Activated T-cell treated with anti-CD3 and anti-CD28 coated beads, Interleukin-2, amount 50 U/mL, for 72 hours (primary cell): ENCODE results near the gene KCNA10. TPM values are rescaled to one million over a fixed set of nuclear protein-coding genes. Genes with fewer than 3 reads are reported as not detected.

Experiments
- ATAC-seq, 2 donors: fragments of 150-1000 bp; cut with Tn5 transposase; replicated peaks in 1 of 2; 2 replicates each; pipeline ENCODE4 v1.10.0; 2021; ENCODE audit warnings: moderate library complexity in 2 of 2, mild to moderate bottlenecking in 1 of 2
- DNase-seq, 2 donors: peaks; one replicate each; pipeline ENCODE4 v3.0.0; 2021 to 2022; ENCODE audit warnings: mixed read lengths in 1 of 2
- H3K27ac Mint-ChIP-seq: one replicate; pipeline ENCODE4 v1.8.0; 2022; ENCODE audit warnings: mild to moderate bottlenecking, moderate library complexity, mixed read lengths
- H3K27me3 Mint-ChIP-seq: one replicate; pipeline ENCODE4 v1.8.0; 2022; ENCODE audit warnings: low read depth, mixed read lengths
- H3K36me3 Mint-ChIP-seq, 2 donors: one replicate each; pipeline ENCODE4 v1.8.0; 2022; ENCODE audit warnings: mixed read lengths in 2 of 2, mild to moderate bottlenecking in 1 of 2; ENCODE audit not compliant: insufficient read depth in 2 of 2
- H3K4me1 Mint-ChIP-seq: one replicate; pipeline ENCODE4 v1.8.0; 2022; ENCODE audit warnings: low read depth, mixed read lengths
- H3K4me3 Mint-ChIP-seq, 2 donors: one replicate each; pipeline ENCODE4 v1.8.0; 2022; ENCODE audit warnings: mild to moderate bottlenecking in 2 of 2, mixed read lengths in 2 of 2, moderate library complexity in 2 of 2
- H3K9me3 Mint-ChIP-seq, 2 donors: one replicate each; pipeline ENCODE4 v1.8.0; 2022; ENCODE audit warnings: mixed read lengths in 2 of 2
- total RNA-seq, 2 donors: library from RNA; stranded (reverse); gene quantifications; one replicate each; pipeline ENCODE4 v1.2.3, GENCODE V29; 2022

KCNA10 gene
- total RNA-seq, 2 donors from 2014 or later = not detected

DNA sequence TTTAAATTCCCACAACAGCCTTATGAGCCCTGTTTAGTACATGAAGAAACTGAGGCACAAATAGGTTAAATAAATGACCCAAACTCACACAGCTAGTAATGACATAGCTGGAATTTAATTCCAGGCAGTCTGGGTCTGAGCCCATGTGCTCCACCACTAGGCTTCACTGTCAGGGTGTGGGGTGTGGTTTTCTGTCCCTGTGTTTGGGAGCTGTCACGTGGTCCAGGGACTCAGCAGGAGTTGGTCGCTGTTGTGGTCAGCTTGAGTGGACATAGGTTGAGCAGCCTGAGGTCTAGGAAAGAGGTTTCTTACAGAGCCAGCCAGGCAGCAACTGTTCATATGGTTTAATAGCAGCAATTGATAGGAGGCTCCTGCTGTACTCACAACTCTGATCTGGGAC is 28.0 kb upstream of the KCNA10 start:
- no peaks in the 10 kb centered on the region for H3K36me3 Mint-ChIP-seq
- no peak overlapping the region for H3K27ac Mint-ChIP-seq
- no peaks in the 10 kb centered on the region for H3K4me1 Mint-ChIP-seq
- DNase-seq (no peak), ATAC-seq (no peak)
- no peaks in the 10 kb centered on the region for H3K9me3 Mint-ChIP-seq
- peaks cover 17% of the 10 kb centered on the region for H3K27me3 Mint-ChIP-seq
- no peak overlapping the region for H3K4me3 Mint-ChIP-seq

DNA sequence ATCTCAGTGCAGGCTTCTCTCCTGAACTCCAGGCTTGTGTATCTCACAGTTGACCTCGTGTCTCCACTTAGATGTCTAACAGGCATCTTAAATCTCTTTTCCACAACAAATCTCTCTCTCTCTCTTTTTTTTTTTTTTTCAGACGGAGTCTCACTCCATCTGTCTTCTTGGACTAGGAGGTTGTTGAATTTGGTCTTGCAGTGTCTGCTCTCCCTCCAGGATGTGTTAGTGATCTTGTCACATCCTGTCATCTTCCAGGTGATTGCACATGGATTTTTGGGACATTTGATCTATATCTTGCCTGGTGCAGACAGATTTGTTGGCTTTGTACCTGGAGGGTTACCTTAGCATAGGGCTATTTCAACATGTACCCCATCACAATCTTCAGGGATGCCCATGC is 26.5 kb upstream of the KCNA10 start:
- Mint-ChIP-seq H3K4me1 (no peaks in the 10 kb centered on the region), H3K36me3 (no peaks in the 10 kb centered on the region), H3K27me3 (peaks cover 17% of the 10 kb centered on the region), H3K9me3 (no peaks in the 10 kb centered on the region), H3K27ac (no peak overlapping the region), H3K4me3 (no peak overlapping the region)
- ATAC-seq (no peak), DNase-seq (no peak)

DNA sequence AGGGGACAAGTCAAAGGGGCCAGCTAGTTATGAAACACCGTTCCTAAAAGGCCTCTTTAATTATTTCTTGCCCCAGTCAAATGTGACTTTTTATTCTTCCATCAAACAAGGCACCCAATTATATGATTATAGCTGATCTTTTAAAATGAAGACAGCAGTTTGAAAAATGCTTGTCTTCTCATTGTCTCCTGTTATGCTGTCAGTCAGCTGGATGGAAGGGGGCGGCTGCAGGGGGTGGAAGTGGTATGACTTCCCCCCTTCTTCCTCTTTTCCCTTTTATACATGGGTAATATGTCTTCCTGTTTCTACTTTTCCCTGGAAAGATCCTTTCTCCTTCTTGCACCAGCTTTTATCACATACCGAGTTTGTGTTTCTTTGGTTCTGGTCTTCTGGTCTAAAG is 25.8 kb upstream of the KCNA10 start:
- no peaks in the 10 kb centered on the region for H3K4me1 Mint-ChIP-seq
- no peak overlapping the region for H3K27ac Mint-ChIP-seq
- no peak overlapping the region for H3K4me3 Mint-ChIP-seq
- H3K9me3 Mint-ChIP-seq = no peaks in the 10 kb centered on the region
- no peak for DNase-seq
- H3K27me3 Mint-ChIP-seq = peaks cover 17% of the 10 kb centered on the region
- H3K36me3 Mint-ChIP-seq = no peaks in the 10 kb centered on the region
- ATAC-seq = no peak

DNA sequence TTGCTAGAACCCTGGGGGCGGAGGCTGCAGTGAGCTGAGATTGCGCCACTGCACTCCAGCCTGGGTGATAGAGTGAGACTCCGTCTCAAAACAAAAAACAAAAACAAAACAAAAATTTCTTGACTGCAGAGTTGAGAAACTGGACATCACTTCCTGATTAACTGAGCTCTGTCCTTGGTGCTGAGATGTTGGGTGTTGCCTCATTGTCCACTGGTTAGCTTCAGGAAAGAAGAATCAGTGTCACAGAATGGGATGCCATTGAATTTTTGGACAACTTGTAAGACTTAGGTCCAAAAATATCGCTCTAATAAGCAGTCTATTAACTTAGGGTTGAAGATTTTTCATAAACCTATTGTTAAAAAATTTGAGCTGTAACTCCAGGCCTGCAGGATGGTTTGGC is 23.8 kb upstream of the KCNA10 start:
- H3K27me3 Mint-ChIP-seq = peaks cover 11% of the 10 kb centered on the region
- no peaks in the 10 kb centered on the region for H3K4me1 Mint-ChIP-seq
- no peaks in the 10 kb centered on the region for H3K36me3 Mint-ChIP-seq
- ATAC-seq = no peak
- H3K4me3 Mint-ChIP-seq = no peak overlapping the region
- no peaks in the 10 kb centered on the region for H3K9me3 Mint-ChIP-seq
- DNase-seq = no peak
- no peak overlapping the region for H3K27ac Mint-ChIP-seq

DNA sequence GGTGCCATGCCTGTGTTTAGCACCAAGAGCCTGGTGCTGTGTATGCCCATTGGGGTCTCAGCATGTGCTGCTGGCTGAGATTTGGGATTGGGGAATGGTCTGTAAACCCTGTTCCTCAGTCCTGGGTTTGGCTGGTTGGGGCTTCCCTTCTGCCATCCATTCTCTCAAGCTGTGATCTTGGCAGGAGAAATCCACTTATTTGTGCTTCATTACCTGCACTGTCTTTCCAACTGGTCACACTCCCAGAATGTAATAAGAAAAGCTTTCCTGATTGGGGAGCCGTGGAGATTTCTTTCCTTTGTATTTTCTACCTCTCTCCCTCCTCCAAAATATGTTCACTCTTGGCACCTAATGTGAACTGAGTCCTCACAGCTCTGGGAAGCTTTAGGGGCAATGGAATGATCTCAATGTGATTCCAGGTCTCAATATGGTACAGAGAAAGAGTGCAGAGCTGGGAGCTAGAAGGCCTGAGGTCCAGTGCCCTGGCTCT is 23.0 kb upstream of the KCNA10 start:
- ATAC-seq (no peak), DNase-seq (no peak)
- Mint-ChIP-seq H3K9me3 (no peaks in the 10 kb centered on the region), H3K36me3 (no peaks in the 10 kb centered on the region), H3K4me1 (no peaks in the 10 kb centered on the region), H3K27me3 (peaks cover 11% of the 10 kb centered on the region), H3K27ac (no peak overlapping the region), H3K4me3 (no peak overlapping the region)

DNA sequence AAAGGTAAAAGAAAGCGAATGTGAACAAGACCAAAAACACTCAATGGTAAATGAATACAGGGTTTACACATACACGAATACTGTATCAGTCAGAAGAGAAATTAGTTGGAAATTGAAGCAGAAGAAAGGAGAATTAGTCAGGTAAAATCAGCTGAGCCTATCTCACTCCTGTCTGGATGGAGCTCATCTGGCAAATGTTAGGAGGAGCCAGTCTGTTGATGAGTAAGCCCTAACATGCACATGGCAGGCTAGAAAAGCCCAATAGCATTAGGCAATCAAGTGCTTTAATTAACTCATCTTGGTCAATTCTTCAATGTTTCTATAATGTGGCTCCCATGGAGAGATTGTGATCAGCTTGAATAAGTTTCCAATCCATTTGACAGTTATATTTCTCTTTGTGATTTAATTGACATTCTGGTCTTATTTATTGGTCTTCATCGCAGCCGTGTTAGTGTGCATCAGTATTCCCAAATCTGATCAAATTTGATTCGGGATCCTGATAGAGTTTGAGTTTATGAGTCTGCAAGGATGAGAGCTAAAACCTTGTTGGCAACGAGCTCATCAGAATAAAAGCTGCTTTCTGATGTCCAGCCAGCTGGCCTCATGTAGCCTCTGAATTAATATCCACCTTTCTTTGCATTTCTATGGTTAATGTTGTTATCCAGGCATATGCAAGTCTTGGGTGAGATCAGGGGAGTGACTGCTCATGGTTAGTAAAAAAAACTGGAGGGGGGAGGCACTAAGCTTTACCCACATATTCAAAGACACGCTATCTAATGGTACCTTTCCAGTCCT is 22.1 kb upstream of the KCNA10 start:
- Mint-ChIP-seq H3K27me3 (peaks cover 11% of the 10 kb centered on the region), H3K9me3 (no peaks in the 10 kb centered on the region), H3K4me1 (no peaks in the 10 kb centered on the region), H3K4me3 (no peak overlapping the region), H3K36me3 (no peaks in the 10 kb centered on the region), H3K27ac (no peak overlapping the region)
- ATAC-seq (no peak), DNase-seq (no peak)

DNA sequence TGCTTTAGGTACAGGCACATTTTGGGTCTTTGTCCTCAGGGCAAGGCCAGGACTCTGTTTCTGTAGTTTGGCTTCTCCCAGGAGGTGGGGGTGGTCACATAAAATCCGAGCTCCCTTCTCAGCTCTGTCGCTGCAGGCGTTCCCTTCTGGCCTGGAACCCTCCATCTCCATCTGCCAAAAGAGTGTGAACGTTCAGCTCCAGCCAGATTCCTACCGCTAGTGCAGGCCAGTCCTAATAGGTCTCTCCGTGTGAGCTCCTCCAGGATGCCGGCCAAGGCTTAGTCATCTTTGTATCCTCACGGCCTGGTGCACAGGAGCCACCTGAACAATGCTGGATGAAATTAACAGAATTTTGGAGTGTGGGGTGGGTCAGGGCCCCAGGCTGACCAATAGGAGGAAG is 19.9 kb upstream of the KCNA10 start:
- H3K36me3 Mint-ChIP-seq = no peaks in the 10 kb centered on the region
- H3K4me1 Mint-ChIP-seq = no peaks in the 10 kb centered on the region
- DNase-seq (no peak), ATAC-seq (no peak)
- no peaks in the 10 kb centered on the region for H3K27me3 Mint-ChIP-seq
- H3K4me3 Mint-ChIP-seq = no peak overlapping the region
- H3K9me3 Mint-ChIP-seq = no peaks in the 10 kb centered on the region
- H3K27ac Mint-ChIP-seq = no peak overlapping the region

DNA sequence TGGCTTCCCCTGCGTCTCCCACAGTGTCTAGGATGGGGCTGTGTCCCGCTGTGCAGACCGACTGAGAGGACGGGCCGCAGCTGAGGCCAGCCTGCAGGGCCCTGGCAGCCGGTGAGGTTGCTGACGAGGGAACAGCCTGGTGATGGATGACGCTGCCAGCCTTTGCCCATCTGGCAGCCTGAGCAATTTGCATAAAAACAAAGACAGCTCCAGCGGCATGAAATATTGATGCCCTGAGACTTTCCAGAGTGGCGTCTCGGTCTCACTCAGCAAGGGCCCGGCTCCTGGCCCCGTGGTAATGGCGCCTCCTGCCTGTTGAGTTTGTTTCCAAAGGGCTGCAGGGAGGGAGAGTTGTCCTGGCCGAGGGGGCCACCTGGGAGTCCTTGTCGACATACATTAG is 19.1 kb upstream of the KCNA10 start:
- no peak for DNase-seq
- Mint-ChIP-seq H3K4me1 (no peaks in the 10 kb centered on the region), H3K36me3 (no peaks in the 10 kb centered on the region), H3K9me3 (no peaks in the 10 kb centered on the region), H3K27ac (no peak overlapping the region), H3K27me3 (no peaks in the 10 kb centered on the region), H3K4me3 (no peak overlapping the region)
- ATAC-seq = no peak

DNA sequence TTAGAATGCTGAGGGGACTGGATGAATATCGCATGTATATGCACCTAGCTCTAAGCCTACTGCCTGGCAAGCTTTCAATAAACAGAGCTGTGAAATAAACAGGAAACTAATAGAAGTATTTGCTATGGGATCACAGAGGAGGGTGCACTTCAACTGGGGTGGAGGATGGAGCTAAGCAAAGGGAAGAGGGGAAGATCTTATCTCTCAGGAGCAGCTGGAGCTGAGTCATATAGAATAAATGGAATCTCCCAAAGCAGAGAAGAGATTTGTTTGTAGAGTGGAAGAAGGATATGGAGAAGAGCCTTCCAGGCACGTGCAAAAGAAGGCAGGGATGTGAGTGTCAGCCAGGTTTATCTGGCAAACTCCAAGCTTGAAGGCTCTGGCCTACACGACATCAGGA is 17.0 kb upstream of the KCNA10 start:
- no peaks in the 10 kb centered on the region for H3K9me3 Mint-ChIP-seq
- H3K27me3 Mint-ChIP-seq = no peaks in the 10 kb centered on the region
- no peak overlapping the region for H3K27ac Mint-ChIP-seq
- DNase-seq (no peak), ATAC-seq (no peak)
- no peaks in the 10 kb centered on the region for H3K4me1 Mint-ChIP-seq
- H3K4me3 Mint-ChIP-seq = no peak overlapping the region
- H3K36me3 Mint-ChIP-seq = no peaks in the 10 kb centered on the region

DNA sequence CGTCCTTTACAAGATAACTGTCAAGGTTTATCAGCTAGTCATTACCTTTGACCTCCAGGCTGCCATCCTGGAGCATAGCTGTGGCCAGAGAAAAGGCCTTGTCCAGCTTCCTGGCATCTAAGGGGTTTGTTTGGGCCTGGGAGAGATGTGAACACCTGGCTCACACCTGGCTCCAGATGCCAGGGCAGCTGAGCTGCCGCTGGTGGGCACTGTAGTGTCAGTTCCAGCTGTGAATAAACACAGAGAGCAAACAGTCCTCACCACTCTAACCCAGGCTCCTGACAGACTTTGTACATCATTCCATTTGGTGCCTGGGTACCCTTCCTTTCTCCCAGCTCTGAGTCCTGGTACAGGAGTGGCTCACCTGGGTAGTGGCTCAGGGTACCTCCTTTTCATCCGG is 14.3 kb upstream of the KCNA10 start:
- Mint-ChIP-seq H3K27ac (no peak overlapping the region), H3K27me3 (peaks cover 11% of the 10 kb centered on the region), H3K36me3 (no peaks in the 10 kb centered on the region), H3K4me1 (no peaks in the 10 kb centered on the region), H3K9me3 (no peaks in the 10 kb centered on the region), H3K4me3 (no peak overlapping the region)
- ATAC-seq (no peak), DNase-seq (no peak)

DNA sequence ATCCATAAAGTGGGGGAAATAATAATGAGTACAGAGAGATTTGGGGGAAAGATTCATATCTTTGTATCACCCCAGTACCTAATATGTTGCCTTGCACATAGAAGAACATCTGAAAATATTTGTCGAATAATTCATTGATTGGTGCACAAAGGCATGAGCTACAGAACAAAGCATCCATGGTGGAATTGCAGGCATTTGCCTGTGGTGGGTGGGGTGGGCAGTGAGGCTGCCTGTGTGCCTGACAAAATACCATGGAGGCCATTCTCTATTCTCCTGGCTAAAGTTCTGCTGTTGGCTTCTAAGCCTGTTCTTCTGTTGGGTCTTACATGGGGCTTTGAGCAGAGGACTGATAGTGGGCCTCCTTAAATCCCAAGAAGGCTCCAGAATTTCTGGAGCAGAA is 10.0 kb upstream of the KCNA10 start:
- peaks cover 5% of the 10 kb centered on the region for H3K4me1 Mint-ChIP-seq
- ATAC-seq (no peak), DNase-seq (no peak)
- no peak overlapping the region for H3K4me3 Mint-ChIP-seq
- no peaks in the 10 kb centered on the region for H3K9me3 Mint-ChIP-seq
- H3K27me3 Mint-ChIP-seq = peaks cover 32% of the 10 kb centered on the region
- no peak overlapping the region for H3K27ac Mint-ChIP-seq
- H3K36me3 Mint-ChIP-seq = no peaks in the 10 kb centered on the region

DNA sequence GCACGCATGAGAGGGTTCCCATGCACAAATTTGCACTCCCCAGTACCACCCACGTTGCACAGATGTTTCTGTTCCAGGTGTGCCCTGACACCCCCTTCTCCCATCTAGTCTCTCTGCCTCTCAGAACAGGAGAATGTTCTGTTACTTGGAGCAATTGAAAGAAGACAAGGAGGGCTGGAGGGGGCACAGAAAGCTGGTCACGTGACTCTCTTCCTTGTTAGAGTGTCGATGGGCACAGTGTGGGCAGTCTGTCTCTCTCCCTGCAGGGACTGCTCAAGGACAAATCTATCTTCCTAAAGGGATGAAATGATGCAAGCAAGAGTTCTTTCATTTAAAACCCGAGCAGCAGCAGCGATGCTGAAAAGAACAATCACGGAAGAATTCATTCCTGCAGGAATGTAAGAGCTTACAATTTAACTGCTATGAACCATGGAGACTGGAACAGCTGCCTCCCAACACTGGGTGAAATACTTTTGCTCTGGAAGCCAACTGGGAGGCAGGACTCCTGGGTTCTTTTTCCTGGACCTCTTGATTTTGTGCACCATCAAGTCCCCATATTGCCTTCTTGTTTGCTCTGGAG is 7.3 kb upstream of the KCNA10 start:
- Mint-ChIP-seq H3K27ac (no peak overlapping the region), H3K4me1 (peaks cover 5% of the 10 kb centered on the region), H3K27me3 (peaks cover 48% of the 10 kb centered on the region), H3K9me3 (no peaks in the 10 kb centered on the region), H3K36me3 (no peaks in the 10 kb centered on the region), H3K4me3 (no peak overlapping the region)
- DNase-seq (no peak), ATAC-seq (no peak)

DNA sequence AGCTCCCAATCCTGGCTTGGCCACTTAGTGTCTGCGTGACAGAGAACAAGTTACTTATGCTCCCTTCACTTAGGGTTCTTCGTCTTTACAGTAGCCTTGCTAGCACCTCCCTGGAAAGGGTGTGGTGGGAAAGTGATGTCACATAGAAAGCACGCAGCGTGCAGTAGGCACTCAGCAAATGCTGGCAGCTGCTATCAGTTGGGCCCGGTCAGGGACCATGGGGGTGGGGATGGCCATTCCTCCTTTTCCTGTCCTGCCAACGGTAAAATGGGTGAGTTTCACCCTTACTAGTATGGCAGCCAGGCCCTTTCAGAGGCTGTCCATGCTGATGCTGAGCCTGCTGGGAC is 6.2 kb upstream of the KCNA10 start:
- Mint-ChIP-seq H3K4me3 (no peak overlapping the region), H3K27me3 (peaks cover 49% of the 10 kb centered on the region), H3K27ac (no peak overlapping the region), H3K9me3 (no peaks in the 10 kb centered on the region), H3K36me3 (no peaks in the 10 kb centered on the region), H3K4me1 (peaks cover 5% of the 10 kb centered on the region)
- no peak for DNase-seq
- no peak for ATAC-seq
